A673 (cell line): ENCODE results near the gene FRAS1.

Experiments
- EZH2 ChIP-seq: fragments of 200-600 bp; sonication (generic); IDR thresholded peaks from 2 replicates; pipeline ENCODE4 v1.6.1; 2017; ENCODE audit warnings: borderline replicate concordance, low read depth, mild to moderate bottlenecking, mixed read lengths, antibody characterized with exemption, low read length; ENCODE audit not compliant: poor library complexity, severe bottlenecking
- TF ChIP-seq, protein P1 (sequence below): fragments of 300-800, 200-600 bp; sonication (generic); conservative IDR thresholded peaks from 2 replicates; pipeline ENCODE4 v1.5.1; 2017; ENCODE audit warnings: low read depth, mild to moderate bottlenecking, antibody characterized with exemption, low read length, moderate library complexity, mixed read lengths

DNA sequence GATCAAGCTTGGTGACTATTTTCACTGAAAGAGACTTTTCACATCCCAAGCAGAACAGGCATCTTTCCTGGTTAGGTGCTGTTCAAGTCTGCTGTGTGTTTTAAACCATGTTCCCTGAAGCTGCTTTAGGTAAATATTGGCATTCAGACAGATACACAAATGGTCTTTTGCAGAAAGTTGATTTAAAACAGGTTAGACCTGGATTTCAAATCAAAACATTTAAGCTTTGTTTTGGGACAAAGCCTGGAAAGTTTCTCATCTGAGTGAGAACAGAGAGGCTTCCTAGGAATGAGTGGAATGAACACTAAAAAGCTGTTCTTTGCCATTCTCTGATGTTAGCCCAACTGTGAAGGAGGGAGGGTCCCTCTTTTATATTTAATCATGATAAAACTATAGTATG lies 504.6 kb downstream of the FRAS1 start:
- TF ChIP-seq, protein P1, sequence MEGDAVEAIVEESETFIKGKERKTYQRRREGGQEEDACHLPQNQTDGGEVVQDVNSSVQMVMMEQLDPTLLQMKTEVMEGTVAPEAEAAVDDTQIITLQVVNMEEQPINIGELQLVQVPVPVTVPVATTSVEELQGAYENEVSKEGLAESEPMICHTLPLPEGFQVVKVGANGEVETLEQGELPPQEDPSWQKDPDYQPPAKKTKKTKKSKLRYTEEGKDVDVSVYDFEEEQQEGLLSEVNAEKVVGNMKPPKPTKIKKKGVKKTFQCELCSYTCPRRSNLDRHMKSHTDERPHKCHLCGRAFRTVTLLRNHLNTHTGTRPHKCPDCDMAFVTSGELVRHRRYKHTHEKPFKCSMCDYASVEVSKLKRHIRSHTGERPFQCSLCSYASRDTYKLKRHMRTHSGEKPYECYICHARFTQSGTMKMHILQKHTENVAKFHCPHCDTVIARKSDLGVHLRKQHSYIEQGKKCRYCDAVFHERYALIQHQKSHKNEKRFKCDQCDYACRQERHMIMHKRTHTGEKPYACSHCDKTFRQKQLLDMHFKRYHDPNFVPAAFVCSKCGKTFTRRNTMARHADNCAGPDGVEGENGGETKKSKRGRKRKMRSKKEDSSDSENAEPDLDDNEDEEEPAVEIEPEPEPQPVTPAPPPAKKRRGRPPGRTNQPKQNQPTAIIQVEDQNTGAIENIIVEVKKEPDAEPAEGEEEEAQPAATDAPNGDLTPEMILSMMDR = no peak
- no peak for TF ChIP-seq EZH2
